Ovary (tissue), 9 donors: ENCODE measurements around the gene TCEA2. TPM values are rescaled to one million over a fixed set of nuclear protein-coding genes. Genes with fewer than 3 reads are reported as not detected.

Experiments used
- DNase-seq, 5 donors: peaks; one replicate each; pipeline ENCODE4 v3.0.0-alpha.2; 2019 to 2020
- H3K27ac ChIP-seq, 2 donors: fragments of 200-600 bp; one replicate each; pipeline versions ENCODE4 v1.5.1 to v1.8.0; 2019 to 2022
- H3K27me3 ChIP-seq: fragments of 200-600 bp; one replicate; pipeline ENCODE4 v1.8.0; 2022
- H3K36me3 ChIP-seq: fragments of 200-600 bp; sonication (generic); one replicate; pipeline ENCODE4 v1.5.1; 2019
- H3K4me1 ChIP-seq: one replicate; pipeline ENCODE4 v1.8.1; 2013; ENCODE audit warnings: mild to moderate bottlenecking, moderate library complexity; ENCODE audit not compliant: insufficient read depth
- H3K4me3 ChIP-seq: fragments of 200-600 bp; sonication (generic); one replicate; pipeline ENCODE4 v1.5.1; 2017
- H3K9me3 ChIP-seq, 2 donors: fragments of 200-600 bp in 1 of 2; sonication (generic) in 1 of 2; one replicate each; pipeline versions ENCODE4 v1.5.1 to v1.8.1; 2013 to 2019; ENCODE audit warnings: mild to moderate bottlenecking in 1 of 2, moderate library complexity in 1 of 2
- CTCF ChIP-seq, 3 donors: fragments of 450-650 bp in 2 of 3; fragments of 200-600 bp in 1 of 3; IDR thresholded peaks; one replicate each; pipeline versions ENCODE4 v1.5.1 to v1.8.0; 2016 to 2022; ENCODE audit warnings: antibody characterized with exemption in 3 of 3, mild to moderate bottlenecking in 1 of 3
- EP300 ChIP-seq: sonication (generic); formaldehyde crosslinking; IDR thresholded peaks from one replicate; pipeline ENCODE4 v1.6.1; 2017; ENCODE audit warnings: antibody characterized with exemption
- POLR2A ChIP-seq: fragments of 450-650 bp; IDR thresholded peaks from one replicate; pipeline ENCODE4 v1.6.1; 2017; ENCODE audit warnings: antibody characterized with exemption, mild to moderate bottlenecking, moderate library complexity
- WGBS, 3 donors: extraction: QIAGEN DNeasy Blood & Tissue Kit in 1 of 3; methylation state at CpG; one replicate each; pipeline versions ENCODE4 v1.1.5 to v1.1.7; 2013 to 2017; 5-methylcytosine and 5-hydroxymethylcytosine counted together
- intact Hi-C, 4 donors: fragments of 100-400 bp; cut with DNase I; formaldehyde crosslinking; loops; one replicate each; pipeline versions ENCODE4 v1.11.0 to v1.15.1; 2022 to 2023
- polyA plus RNA-seq, 2 donors: library from polyadenylated mRNA; stranded (reverse); fragments of 200-250 nt in 1 of 2; fragments of 350-450 nt in 1 of 2; fragmentation: Illumina TruSeq in 1 of 2; extraction: RNeasy Lipid Tissue Mini Kit (QIAGEN cat#74804) in 1 of 2; gene quantifications; one replicate each; pipeline ENCODE4 v1.2.3, GENCODE V29; 2013 to 2014
- total RNA-seq, 7 donors: library from RNA; depleted of rRNA in 2 of 7; stranded (reverse); fragments of >200 nt in 2 of 7; fragmentation: NEBNext Ultra II Directional in 3 of 7; extraction: Animal tissue kit (Norgen Biotek cat#: 25700) in 3 of 7; gene quantifications; one replicate each; pipeline versions ENCODE4 v1.1.0 to v1.2.4, GENCODE V29; 2016 to 2023
- donor health status: DM: no; HTN: no; CAD: no; lungs with moderate emphysema.
- donor health status: DM: no; HTN: no; CAD: no.
- donor health status: Bipolar disorder and iron deficiency.
- donor health status: DM: yes; HTN: yes; CAD: no.
- donor health status: DM: no; HTN: no; CAD: no.
- donor health status: DM: yes; HTN: yes; CAD: no.

Gene TCEA2
- total and polyA plus RNA-seq, 9 donors: 20.0 to 93.5 (median 71.9) TPM

- WGBS, 3 donors: 50 to 54% (median 52%) methylated on average over 10 of the region's 10 CpGs
- intact Hi-C loops: no loop called here
- Histone ChIP-seq H3K4me1 (no peaks in the 10 kb centered on the region), H3K36me3 (no peaks in the 10 kb centered on the region), H3K27ac (no peak overlapping the region), H3K9me3 (no peaks in the 10 kb centered on the region), H3K4me3 (no peak overlapping the region), H3K27me3 (no peaks in the 10 kb centered on the region)
- no peak for DNase-seq
- no peak for TF ChIP-seq CTCF (IDR thresholded peaks at IDR 0.05)
- TF ChIP-seq POLR2A: no peak
- TF ChIP-seq EP300: no peak
Observed at GRCh38 chr20:64090165-64090564, 27.2 kb downstream of the TCEA2 start.

- intact Hi-C loops: no loop called here
- H3K27ac ChIP-seq: no peak overlapping the region
- H3K9me3 ChIP-seq: no peaks in the 10 kb centered on the region
- H3K4me1 ChIP-seq: no peaks in the 10 kb centered on the region
- 49 to 72% (median 62%) methylated on average over 7 to 19 of the region's 19 CpGs for WGBS, 3 donors
- H3K36me3 ChIP-seq: no peaks in the 10 kb centered on the region
- TF ChIP-seq POLR2A (no peak), EP300 (no peak), CTCF (IDR thresholded peaks at IDR 0.05) (no peak)
- DNase-seq: no peak
- H3K27me3 ChIP-seq: no peaks in the 10 kb centered on the region
- no peak overlapping the region for H3K4me3 ChIP-seq
Observed at GRCh38 chr20:64091340-64091739, 28.3 kb downstream of the TCEA2 start.

- intact Hi-C loops: no loop called here
- Histone ChIP-seq H3K27ac (no peak overlapping the region), H3K4me1 (no peaks in the 10 kb centered on the region), H3K36me3 (no peaks in the 10 kb centered on the region), H3K27me3 (no peaks in the 10 kb centered on the region), H3K4me3 (no peak overlapping the region), H3K9me3 (no peaks in the 10 kb centered on the region)
- WGBS, 3 donors: 8 to 12% (median 11%) methylated on average over 16 of the region's 16 CpGs
- TF ChIP-seq EP300 (no peak), CTCF (IDR thresholded peaks at IDR 0.05) (no peak), POLR2A (no peak)
- no peak for DNase-seq
Observed at GRCh38 chr20:64091770-64092169, 28.8 kb downstream of the TCEA2 start.

GRCh38 chr20:64092258-64093012 lies 29.4 kb downstream of the TCEA2 start:
- no peaks in the 10 kb centered on the region for H3K27me3 ChIP-seq
- H3K4me3 ChIP-seq: no peak overlapping the region
- DNase-seq: no peak
- H3K4me1 ChIP-seq: no peaks in the 10 kb centered on the region
- H3K9me3 ChIP-seq: no peaks in the 10 kb centered on the region
- 28 to 44% (median 32%) methylated on average over 17 to 27 of the region's 27 CpGs for WGBS, 3 donors
- H3K36me3 ChIP-seq: no peaks in the 10 kb centered on the region
- intact Hi-C loops: no loop called here
- no peak overlapping the region for H3K27ac ChIP-seq
- TF ChIP-seq EP300: no peak
- no peak for TF ChIP-seq POLR2A
- no peak for TF ChIP-seq CTCF (IDR thresholded peaks at IDR 0.05)
